GM19328 (cell line): ENCODE results near the gene LRRC75A.

Experiments used
- ATAC-seq: cut with Tn5 transposase; IDR thresholded peaks from one replicate; pipeline ENCODE4 v1.9.1; 2021; ENCODE audit warnings: mild to moderate bottlenecking, moderate library complexity; ENCODE audit not compliant: unreplicated experiment

Gene LRRC75A

DNA sequence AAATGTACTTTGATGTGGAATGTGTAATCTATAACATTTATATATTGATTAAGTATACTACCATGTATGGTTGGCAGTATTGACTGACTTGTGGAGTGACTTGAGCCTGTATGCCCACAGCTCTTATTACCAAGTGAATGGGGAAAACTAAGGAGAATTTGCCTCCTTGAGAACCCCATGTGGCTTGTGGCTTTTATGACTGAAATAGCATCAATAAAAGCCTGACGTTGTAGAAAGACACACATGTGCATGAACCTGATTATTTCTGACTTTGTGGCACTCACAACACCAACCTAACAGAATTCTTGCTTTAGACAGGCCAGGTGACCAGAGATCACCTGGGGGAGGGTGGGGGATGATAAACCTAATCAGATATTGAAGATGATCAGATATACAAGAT lies 2.1 kb upstream of the LRRC75A start:
- no peak for ATAC-seq

GRCh38 chr17:16493531-16494046 lies 1.6 kb upstream of the LRRC75A start:
- ATAC-seq = no peak

DNA sequence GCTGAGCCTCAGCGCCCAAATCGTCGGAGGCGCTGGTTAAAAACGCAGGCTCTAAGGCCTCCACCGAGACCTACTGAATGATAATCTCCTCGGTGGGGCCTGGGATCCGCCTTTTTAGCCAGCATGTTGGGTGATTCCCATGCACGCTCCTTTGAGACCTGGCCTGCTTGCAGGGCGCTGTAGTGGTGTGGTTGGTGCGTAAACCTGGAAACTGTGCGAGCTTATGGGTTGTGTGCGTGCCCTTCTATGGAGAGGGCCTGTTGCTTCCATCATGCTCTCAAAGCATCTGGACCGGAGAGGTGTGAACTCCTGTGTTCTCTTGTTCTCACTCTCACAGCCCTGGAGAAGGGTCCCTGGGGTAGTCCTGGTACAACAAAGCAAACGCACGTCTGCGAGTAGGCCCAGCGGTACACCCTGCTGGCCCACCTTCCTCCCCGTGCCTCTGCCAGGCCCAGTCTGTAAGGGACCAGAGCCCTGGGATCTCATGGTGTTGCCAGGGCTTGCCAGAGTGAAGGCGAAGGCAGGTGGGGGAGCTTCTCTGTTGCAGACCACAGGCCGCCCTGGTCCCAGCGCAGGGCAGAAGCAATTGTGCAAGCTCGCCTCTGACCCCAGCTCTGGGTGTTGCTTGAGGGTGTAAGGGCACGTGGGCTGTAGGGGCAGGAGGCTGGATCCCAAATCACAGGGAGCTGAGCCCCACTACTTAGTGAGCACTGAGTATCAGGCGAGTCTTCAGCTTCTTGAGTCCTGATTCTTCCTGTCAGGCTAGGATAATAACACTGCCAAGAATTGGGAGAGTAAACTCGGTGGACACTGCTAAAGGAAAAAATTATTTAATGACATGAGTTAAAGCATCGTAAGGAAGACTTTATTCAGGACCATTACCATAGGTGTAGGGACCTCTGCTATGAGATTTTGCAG lies 879 bp upstream of the LRRC75A start:
- no peak for ATAC-seq

DNA sequence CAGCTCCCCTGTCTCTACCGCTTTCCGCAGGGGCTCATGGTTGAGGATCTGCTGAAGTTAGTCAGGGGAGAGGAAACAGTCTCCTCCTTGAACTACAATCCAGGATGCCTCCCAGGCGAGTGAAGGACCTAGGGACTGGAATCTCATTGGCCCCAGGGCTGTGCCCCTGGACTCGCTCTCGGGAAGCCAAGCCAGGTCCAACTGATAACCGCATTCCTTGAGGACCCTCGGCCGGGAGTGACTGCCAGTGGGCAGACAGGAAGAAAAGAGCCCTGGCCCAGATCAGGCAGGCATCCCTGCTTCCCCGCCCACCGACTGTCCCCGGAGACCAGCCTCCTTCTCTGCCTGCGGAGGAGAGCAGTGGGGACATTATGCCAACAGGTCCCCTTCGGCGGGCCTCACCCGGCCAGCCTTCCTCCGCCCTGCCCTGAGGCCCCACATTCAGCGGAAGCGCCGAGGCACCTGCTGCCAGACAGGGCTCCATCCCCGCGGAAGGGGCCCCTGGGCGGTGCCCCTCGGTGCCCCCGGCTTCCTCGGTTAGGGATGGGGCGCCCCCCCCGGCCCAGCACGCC lies 776 bp downstream of the LRRC75A start:
- ATAC-seq = no peak

GRCh38 chr17:16489431-16489830 lies 2.6 kb downstream of the LRRC75A start:
- ATAC-seq = no peak

DNA sequence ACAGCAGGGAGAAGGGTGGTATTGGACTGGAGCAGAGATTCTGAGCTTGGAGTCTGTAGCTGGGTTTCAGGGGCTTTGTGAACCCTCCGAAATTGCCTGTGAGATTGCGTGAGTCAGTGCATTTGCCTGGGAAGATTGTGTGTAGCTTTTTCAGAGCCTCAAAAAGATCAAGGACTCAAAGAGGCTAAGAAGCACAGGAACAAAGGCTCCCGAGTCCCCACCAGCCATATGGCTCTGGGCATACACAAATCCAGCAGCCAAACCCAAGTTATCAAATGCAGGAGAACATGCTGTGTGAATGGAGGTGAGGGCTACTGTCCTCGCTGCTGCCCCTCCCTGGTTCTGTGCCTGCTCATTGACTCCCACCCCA lies 3.0 kb downstream of the LRRC75A start:
- ATAC-seq = no peak

DNA sequence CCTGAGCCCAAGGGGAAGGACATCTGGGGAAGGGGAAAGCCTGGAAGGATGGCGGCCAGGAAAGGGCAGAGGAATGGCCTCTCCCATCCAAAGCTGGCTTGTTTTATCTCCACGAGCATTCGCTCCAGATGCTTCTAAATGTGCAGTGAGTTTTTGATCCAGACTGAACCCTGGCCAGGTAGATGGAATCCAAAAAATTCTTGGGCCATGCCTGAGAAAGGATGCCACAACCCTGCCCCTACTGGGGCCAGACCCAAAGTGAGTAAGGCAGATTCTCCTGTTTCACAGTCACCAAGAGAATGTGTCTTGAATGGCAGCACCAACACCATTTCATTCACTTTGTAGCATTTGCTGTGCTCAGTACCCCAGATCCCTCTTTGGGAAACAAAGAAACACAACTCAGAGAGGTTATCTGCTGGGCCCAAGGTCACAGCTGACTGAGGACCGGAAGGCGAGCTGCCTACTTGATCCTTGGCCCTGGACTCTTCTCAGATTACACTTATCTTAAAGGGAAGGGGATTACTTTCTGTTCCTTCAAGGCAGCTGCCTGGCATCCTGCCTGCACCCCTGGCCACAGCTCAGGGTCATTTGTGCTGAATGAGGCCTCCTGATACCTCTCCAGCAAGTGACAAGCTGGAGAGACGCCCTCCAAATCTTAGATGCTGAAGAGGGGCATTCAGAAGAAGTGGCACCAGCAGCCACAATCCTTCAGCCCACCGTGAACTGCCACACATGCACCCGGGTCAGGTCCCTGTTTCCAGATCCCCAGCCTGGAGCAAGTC lies 3.6 kb downstream of the LRRC75A start:
- ATAC-seq = no peak

- ATAC-seq = no peak
Observed at GRCh38 chr17:16486373-16487250, 5.4 kb downstream of the LRRC75A start.

GRCh38 chr17:16484445-16485175 lies 7.4 kb downstream of the LRRC75A start:
- no peak for ATAC-seq

GRCh38 chr17:16483021-16483645 lies 8.9 kb downstream of the LRRC75A start:
- ATAC-seq = no peak

DNA sequence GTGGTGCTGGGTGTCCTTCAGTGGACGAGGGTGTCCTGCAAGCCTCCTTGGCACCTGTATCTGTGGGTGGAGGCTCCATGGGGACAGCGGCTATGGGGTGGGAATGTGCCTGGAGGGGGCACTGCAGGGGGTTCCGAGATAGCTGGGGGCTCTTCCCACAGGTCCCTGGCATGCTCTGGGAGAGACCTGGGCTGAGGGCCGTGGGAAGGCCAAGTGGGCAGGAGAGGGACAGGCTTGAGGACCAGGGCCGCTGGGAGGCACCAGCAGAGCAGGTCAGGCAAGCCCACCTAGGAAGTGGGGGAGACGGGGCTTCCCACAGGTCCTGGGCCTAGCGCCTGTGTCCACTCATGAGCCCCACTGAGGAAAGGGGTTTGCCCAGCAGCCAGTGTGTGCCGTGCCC lies 9.7 kb downstream of the LRRC75A start:
- ATAC-seq = no peak

GRCh38 chr17:16480995-16481394 lies 11.0 kb downstream of the LRRC75A start:
- ATAC-seq = no peak

DNA sequence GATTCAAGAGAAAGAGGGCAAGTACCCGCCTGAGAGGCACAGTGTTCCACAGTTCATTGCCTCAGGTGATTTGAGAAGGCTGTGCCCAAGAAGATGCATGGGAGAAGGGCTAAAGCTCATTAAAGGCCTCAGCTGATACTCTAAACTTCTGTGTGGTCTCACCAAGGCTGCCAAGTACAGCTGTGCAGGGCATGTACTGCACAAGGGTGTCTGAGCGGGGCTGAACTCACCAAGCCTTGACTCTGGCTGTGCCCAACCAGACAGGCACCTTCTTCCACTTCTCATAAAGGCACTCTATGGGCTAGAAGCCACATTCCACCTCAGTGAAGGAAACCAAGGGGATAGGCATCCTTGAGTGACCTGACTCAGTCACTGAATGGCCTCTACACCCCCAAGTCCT lies 12.7 kb downstream of the LRRC75A start:
- no peak for ATAC-seq

DNA sequence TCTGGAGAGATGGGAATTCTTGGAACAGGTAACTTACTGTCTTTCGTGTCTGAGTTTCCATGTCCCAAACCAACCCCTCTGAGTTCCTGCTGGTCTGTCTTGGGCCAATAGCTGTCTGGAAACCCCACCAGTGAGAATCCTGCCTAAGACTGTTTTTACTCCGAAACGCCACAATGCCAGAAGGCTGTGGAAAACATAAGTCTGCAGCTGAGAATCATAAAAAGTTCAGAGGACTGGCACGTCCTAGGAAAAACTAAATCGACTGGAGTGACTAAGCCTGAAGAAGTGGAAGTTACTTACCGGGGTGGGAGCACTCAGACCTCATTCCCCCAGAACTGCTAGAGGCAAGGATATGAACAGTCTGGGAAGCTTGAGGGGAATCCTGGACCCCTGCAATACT lies 13.3 kb downstream of the LRRC75A start:
- ATAC-seq = no peak

- ATAC-seq = no peak
Observed at GRCh38 chr17:16477666-16478065, 14.3 kb downstream of the LRRC75A start.

DNA sequence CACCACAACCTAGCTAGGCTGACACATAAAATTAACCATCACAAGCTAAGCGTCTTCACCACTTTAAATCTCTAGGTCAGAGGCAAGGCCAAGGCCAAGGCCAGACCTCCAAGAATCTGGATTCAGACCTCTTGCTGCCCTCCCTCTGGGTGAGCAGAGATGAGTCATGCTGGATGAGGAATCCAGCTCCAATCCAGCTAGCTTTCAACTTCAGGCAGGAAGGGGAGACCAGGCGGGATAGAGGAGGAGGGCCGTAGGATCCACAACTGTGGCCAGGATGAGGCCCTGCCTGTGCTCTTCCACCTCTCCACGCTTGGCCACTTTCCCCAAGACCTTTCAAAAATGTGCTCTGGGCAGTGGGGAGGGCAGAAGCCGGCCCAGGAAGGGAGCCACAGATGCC lies 14.7 kb downstream of the LRRC75A start:
- ATAC-seq = no peak

DNA sequence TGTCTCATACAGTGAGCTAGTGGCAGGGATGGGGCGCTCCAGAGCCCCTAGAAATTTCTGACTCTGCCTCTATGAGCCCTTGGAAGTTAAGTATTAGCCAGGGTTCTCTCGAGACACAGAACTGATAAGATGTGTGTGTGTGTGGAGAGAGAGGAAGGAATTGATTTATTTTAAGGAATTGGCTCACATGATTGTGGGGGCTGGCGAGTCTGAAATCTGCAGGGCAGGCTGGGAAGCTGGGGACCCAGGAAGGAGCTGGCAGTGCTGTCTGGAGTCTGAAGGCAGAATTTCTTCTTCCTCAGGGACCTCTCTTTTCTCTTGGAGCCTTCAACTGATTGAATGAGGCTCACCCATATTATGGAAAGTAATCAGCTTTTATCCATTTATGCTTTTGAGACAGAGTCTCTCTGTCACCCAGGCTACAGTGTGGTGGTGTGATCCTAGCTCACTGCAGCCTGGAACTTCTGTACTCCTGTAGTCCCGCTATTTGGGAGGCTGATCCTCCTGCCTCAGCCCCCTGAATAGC lies 16.8 kb downstream of the LRRC75A start:
- ATAC-seq = no peak

DNA sequence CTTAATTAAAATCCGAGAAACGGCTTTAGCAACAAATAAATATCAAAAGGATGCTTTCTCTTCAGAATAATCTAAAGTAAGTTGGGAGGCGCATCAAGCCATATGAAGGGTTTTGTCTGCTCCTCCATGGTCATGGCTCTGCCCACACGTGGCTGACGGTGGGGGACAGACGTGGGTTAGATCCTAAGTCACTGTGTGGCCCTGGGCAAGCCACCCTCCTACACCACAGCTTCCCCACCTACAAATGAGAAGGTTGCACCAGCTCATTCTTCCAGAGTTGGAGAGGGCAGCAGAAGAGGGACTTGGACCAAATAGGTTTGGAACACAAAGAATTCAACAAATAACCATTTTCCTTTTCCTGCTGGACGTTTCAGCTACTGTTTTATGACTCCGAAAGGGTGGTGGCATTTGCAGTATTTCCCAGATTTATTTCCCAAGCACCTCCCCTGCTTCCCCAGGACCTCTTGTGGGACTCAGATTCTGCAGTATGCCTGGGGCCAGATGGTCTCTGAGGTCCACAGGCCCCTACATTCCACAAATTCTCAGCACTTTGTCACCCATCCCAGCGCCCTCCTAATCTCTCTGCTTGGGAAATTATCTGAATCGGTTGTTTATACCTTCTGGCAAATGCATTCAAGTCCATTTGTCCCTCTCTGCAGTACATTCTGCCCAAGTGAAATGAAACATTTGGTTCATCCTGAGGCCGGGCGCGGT lies 17.8 kb downstream of the LRRC75A start:
- ATAC-seq = no peak
